Ascending aorta (tissue), 2 donors: ENCODE measurements around the gene DOC2B. TPM values are rescaled to one million over a fixed set of nuclear protein-coding genes. Genes with fewer than 3 reads are reported as not detected.
"Not testable (repeated sequence)": the region's sequence is repeated elsewhere in the genome, so short reads cannot be mapped to it uniquely, and the experiment has no call there.

ENCODE experiments used
- DNase-seq, 2 donors: peaks; one replicate each; pipeline ENCODE4 v3.0.0-alpha.2; 2019; ENCODE audit warnings: low spot score in 2 of 2
- H3K27ac ChIP-seq, 2 donors: fragments of 200-600 bp; sonication (generic); one replicate each; pipeline ENCODE4 v1.5.1; 2016 to 2017; ENCODE audit warnings: mild to moderate bottlenecking in 1 of 2
- H3K27me3 ChIP-seq: fragments of 200-600 bp; sonication (generic); one replicate; pipeline ENCODE4 v1.5.1; 2017
- H3K36me3 ChIP-seq, 2 donors: fragments of 200-600 bp; sonication (generic); one replicate each; pipeline ENCODE4 v1.5.1; 2016
- H3K4me1 ChIP-seq, 2 donors: fragments of 200-600 bp; sonication (generic); one replicate each; pipeline ENCODE4 v1.5.1; 2016 to 2017; ENCODE audit warnings: mild to moderate bottlenecking in 1 of 2
- H3K4me3 ChIP-seq, 2 donors: fragments of 200-600 bp; sonication (generic); one replicate each; pipeline ENCODE4 v1.5.1; 2016 to 2017; ENCODE audit warnings: mild to moderate bottlenecking in 1 of 2
- H3K9me3 ChIP-seq, 2 donors: fragments of 200-600 bp; sonication (generic); one replicate each; pipeline ENCODE4 v1.5.1; 2016
- CTCF ChIP-seq, 3 experiments: fragments of 200-600 bp in 2 of 3; fragments of 450-650 bp in 1 of 3; sonication (generic) in 2 of 3; IDR thresholded peaks; one replicate each; pipeline ENCODE4 v1.5.1; 2016 to 2019; ENCODE audit warnings: antibody characterized with exemption in 3 of 3, mild to moderate bottlenecking in 1 of 3, moderate library complexity in 1 of 3
- intact Hi-C: fragments of 100-400 bp; cut with DNase I; formaldehyde crosslinking; loops from one replicate; pipeline ENCODE4 v1.15.1; 2023
- total RNA-seq: library from RNA; depleted of rRNA; stranded (reverse); fragments of >200 nt; gene quantifications from one replicate; pipeline ENCODE4 v1.1.0, GENCODE V29; 2016

Gene DOC2B
- total RNA-seq, 1 donor from 2014 or later, result 200 TPM

- intact Hi-C loops, result no loop called here
- no peak overlapping the region for H3K27ac ChIP-seq
- H3K9me3 ChIP-seq, result no peaks in the 10 kb centered on the region
- no peaks in the 10 kb centered on the region for H3K36me3 ChIP-seq
- H3K4me1 ChIP-seq, result no peaks in the 10 kb centered on the region
- H3K4me3 ChIP-seq, result no peak overlapping the region
- no peak for DNase-seq
- H3K27me3 ChIP-seq, result no peaks in the 10 kb centered on the region
- no peak for TF ChIP-seq CTCF (IDR thresholded peaks at IDR 0.05)
These were observed 9.0 kb downstream of the DOC2B start for GRCh38 chr17:172401-172800.

- H3K27me3 ChIP-seq, result no peaks in the 10 kb centered on the region
- intact Hi-C loops, result no loop called here
These were observed 9.6 kb downstream of the DOC2B start for GRCh38 chr17:171871-172270.

GRCh38 chr17:170130-170670 is 11.2 kb downstream of the DOC2B start:
- Histone ChIP-seq H3K27ac (no peak overlapping the region), H3K27me3 (no peaks in the 10 kb centered on the region), H3K9me3 (no peaks in the 10 kb centered on the region), H3K4me3 (no peak overlapping the region), H3K4me1 (no peaks in the 10 kb centered on the region), H3K36me3 (no peaks in the 10 kb centered on the region)
- intact Hi-C loops, result no loop called here
- no peak for DNase-seq
- no peak for TF ChIP-seq CTCF (IDR thresholded peaks at IDR 0.05)

More at GRCh38 chr17:171871-172270, 9.6 kb downstream of the DOC2B start:
- Histone ChIP-seq H3K4me1 (no peaks in the 10 kb centered on the region), H3K36me3 (no peaks in the 10 kb centered on the region), H3K4me3 (no peak overlapping the region), H3K27ac (no peak overlapping the region), H3K9me3 (no peaks in the 10 kb centered on the region)
- DNase-seq, result no peak
- no peak for TF ChIP-seq CTCF (IDR thresholded peaks at IDR 0.05)

- H3K4me1 ChIP-seq, H3K27ac ChIP-seq, H3K36me3 ChIP-seq, H3K9me3 ChIP-seq, H3K4me3 ChIP-seq, DNase-seq, intact Hi-C loops, H3K27me3 ChIP-seq: not testable (repeated sequence)
These were observed 12.8 kb downstream of the DOC2B start for GRCh38 chr17:168614-169013.

- Histone ChIP-seq H3K27ac (no peak overlapping the region), H3K27me3 (no peaks in the 10 kb centered on the region), H3K4me3 (no peak overlapping the region), H3K4me1 (no peaks in the 10 kb centered on the region), H3K36me3 (no peaks in the 10 kb centered on the region), H3K9me3 (no peaks in the 10 kb centered on the region)
- DNase-seq, result no peak
- intact Hi-C loops, result no loop called here
- TF ChIP-seq CTCF (IDR thresholded peaks at IDR 0.05), result no peak
These were observed 15.5 kb downstream of the DOC2B start for GRCh38 chr17:165939-166338.

- H3K36me3 ChIP-seq, result no peaks in the 10 kb centered on the region
- H3K4me3 ChIP-seq, result no peak overlapping the region
- no peak overlapping the region for H3K27ac ChIP-seq
- no peaks in the 10 kb centered on the region for H3K9me3 ChIP-seq
- no peaks in the 10 kb centered on the region for H3K4me1 ChIP-seq
- H3K27me3 ChIP-seq, result no peaks in the 10 kb centered on the region
- peak in 2 of 3 experiments; percentile 9 to 31 for TF ChIP-seq CTCF (IDR thresholded peaks at IDR 0.05)
- intact Hi-C loops, result no loop called here
- no peak for DNase-seq
These were observed 16.9 kb downstream of the DOC2B start for GRCh38 chr17:164303-165235.
